GM23248 (cell line): ENCODE data around the gene BAD.

Experiments
- EZH2 ChIP-seq: fragments of 200-600 bp; sonication (generic); IDR thresholded peaks from 2 replicates; pipeline ENCODE4 v1.6.1; 2018; ENCODE audit warnings: antibody characterized with exemption, mild to moderate bottlenecking; ENCODE audit not compliant: insufficient read depth, poor library complexity, severe bottlenecking
- EZH2phosphoT487 ChIP-seq: fragments of 200-600 bp; sonication (generic); IDR thresholded peaks from 2 replicates; pipeline ENCODE4 v1.6.1; 2018; ENCODE audit warnings: antibody characterized with exemption, moderate library complexity, mild to moderate bottlenecking, low read depth; ENCODE audit not compliant: insufficient read depth

- TF ChIP-seq EZH2phosphoT487 (no peak), EZH2 (no peak)
Observed at GRCh38 chr11:64251016-64251752, 33.3 kb downstream of the BAD start, which contains the start of gene PLCB3.
